ENCODE measurements around the gene TKFC. TPM values are rescaled to one million over a fixed set of nuclear protein-coding genes. Genes with fewer than 3 reads are reported as not detected.
A peak's percentile ranks its signal among the peaks of the same experiment; 100 is the strongest.

TKFC gene
- total and polyA plus RNA-seq, 8 donors, result 25.6 to 66.7 (median 36.4) TPM

- intact Hi-C loops (cut with DNase I), result no loop called here
- peaks cover 0 to 29% (median 4%) of the 10 kb centered on the region in 3 donors for H3K36me3 ChIP-seq
- no peak overlapping the region for H3K27ac ChIP-seq
- no peaks in the 10 kb centered on the region for H3K4me1 ChIP-seq
- FAIRE-seq (no peak), DNase-seq (no peak), ATAC-seq (peak in 1 of 4 donors; percentile 8)
- H3K9me3 ChIP-seq, result no peaks in the 10 kb centered on the region
- TF ChIP-seq CTCF (IDR thresholded peaks at IDR 0.05), result no peak
- 91 to 92% methylated on average over 12 of the region's 12 CpGs for WGBS, 2 donors
- H3K4me3 ChIP-seq, result no peak overlapping the region
- no peaks in the 10 kb centered on the region for H3K27me3 ChIP-seq
Measured at GRCh38 chr11:61349189-61349751, 16.2 kb downstream of the TKFC start.

GRCh38 chr11:61349916-61350315 is 16.9 kb downstream of the TKFC start:
- Histone ChIP-seq H3K27me3 (no peaks in the 10 kb centered on the region), H3K4me1 (no peaks in the 10 kb centered on the region), H3K9me3 (no peaks in the 10 kb centered on the region), H3K27ac (no peak overlapping the region), H3K4me3 (no peak overlapping the region), H3K36me3 (peaks cover 0 to 29% (median 4%) of the 10 kb centered on the region in 3 donors)
- FAIRE-seq (no peak), ATAC-seq (no peak), DNase-seq (no peak)
- intact Hi-C loops (cut with DNase I), result no loop called here
- WGBS, 2 donors, result 91 to 95% methylated on average over 10 of the region's 10 CpGs
- no peak for TF ChIP-seq CTCF (IDR thresholded peaks at IDR 0.05)

GRCh38 chr11:61350336-61350735 is 17.3 kb downstream of the TKFC start:
- no peaks in the 10 kb centered on the region for H3K27me3 ChIP-seq
- no peaks in the 10 kb centered on the region for H3K4me1 ChIP-seq
- H3K4me3 ChIP-seq, result no peak overlapping the region
- no peaks in the 10 kb centered on the region for H3K9me3 ChIP-seq
- no peak for FAIRE-seq
- no peak for DNase-seq
- H3K27ac ChIP-seq, result no peak overlapping the region
- no peak for ATAC-seq
- H3K36me3 ChIP-seq, result peaks cover 0 to 29% (median 4%) of the 10 kb centered on the region in 3 donors
- WGBS, 2 donors, result 87 to 93% methylated on average over 1 of the region's 1 CpG
- intact Hi-C loops (cut with DNase I), result no loop called here
- TF ChIP-seq CTCF (IDR thresholded peaks at IDR 0.05), result no peak

GRCh38 chr11:61350803-61351202 is 17.8 kb downstream of the TKFC start:
- ATAC-seq (no peak), DNase-seq (no peak), FAIRE-seq (no peak)
- H3K36me3 ChIP-seq, result peaks cover 0 to 29% (median 4%) of the 10 kb centered on the region in 3 donors
- H3K27ac ChIP-seq, result no peak overlapping the region
- intact Hi-C loops (cut with DNase I), result no loop called here
- no peaks in the 10 kb centered on the region for H3K4me1 ChIP-seq
- no peak for TF ChIP-seq CTCF (IDR thresholded peaks at IDR 0.05)
- WGBS, 2 donors, result 92 to 95% methylated on average over 8 of the region's 8 CpGs
- H3K9me3 ChIP-seq, result no peaks in the 10 kb centered on the region
- no peaks in the 10 kb centered on the region for H3K27me3 ChIP-seq
- H3K4me3 ChIP-seq, result no peak overlapping the region

- 80 to 83% methylated on average over 8 of the region's 8 CpGs for WGBS, 2 donors
- no peak overlapping the region for H3K4me3 ChIP-seq
- no peaks in the 10 kb centered on the region for H3K9me3 ChIP-seq
- TF ChIP-seq CTCF (IDR thresholded peaks at IDR 0.05), result no peak
- H3K27ac ChIP-seq, result no peak overlapping the region
- H3K4me1 ChIP-seq, result no peaks in the 10 kb centered on the region
- intact Hi-C loops (cut with DNase I), result no loop called here
- no peak for FAIRE-seq
- DNase-seq, result no peak
- H3K36me3 ChIP-seq, result peaks cover 0 to 29% (median 4%) of the 10 kb centered on the region in 3 donors
- no peak for ATAC-seq
- no peaks in the 10 kb centered on the region for H3K27me3 ChIP-seq
Measured at GRCh38 chr11:61352038-61352437, 19.0 kb downstream of the TKFC start.
